Measurements from ENCODE around the gene LGR6.

LGR6 gene

DNA sequence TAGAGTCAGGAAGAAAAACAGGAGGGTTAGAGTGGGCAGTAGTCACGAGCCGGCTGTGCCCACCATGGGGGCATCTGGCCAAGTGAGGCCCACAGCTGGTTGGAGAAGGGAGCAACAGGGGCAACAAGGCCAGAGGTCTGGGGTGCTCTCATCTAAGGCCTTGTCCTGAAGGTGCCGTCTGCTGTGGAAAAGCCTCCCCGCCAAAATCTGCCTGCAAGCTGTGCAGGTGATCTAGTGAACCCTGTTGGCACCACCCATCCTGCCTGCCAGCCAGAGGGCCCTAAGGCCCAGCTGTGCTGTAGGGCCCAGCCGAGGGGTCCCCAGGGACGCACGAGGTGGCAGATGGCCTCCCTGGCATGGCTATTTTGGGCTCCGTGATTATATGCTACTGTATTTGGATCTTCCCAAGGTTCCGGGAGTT lies 51.3 kb downstream of the LGR6 start:
- DNase-seq (ENCODE audit: low read depth), result no peak
- TF ChIP-seq, protein P1, sequence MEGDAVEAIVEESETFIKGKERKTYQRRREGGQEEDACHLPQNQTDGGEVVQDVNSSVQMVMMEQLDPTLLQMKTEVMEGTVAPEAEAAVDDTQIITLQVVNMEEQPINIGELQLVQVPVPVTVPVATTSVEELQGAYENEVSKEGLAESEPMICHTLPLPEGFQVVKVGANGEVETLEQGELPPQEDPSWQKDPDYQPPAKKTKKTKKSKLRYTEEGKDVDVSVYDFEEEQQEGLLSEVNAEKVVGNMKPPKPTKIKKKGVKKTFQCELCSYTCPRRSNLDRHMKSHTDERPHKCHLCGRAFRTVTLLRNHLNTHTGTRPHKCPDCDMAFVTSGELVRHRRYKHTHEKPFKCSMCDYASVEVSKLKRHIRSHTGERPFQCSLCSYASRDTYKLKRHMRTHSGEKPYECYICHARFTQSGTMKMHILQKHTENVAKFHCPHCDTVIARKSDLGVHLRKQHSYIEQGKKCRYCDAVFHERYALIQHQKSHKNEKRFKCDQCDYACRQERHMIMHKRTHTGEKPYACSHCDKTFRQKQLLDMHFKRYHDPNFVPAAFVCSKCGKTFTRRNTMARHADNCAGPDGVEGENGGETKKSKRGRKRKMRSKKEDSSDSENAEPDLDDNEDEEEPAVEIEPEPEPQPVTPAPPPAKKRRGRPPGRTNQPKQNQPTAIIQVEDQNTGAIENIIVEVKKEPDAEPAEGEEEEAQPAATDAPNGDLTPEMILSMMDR (conservative IDR thresholded peaks at IDR 0.05; ENCODE audit: low read length), result no peak
- no peak overlapping the region for H3K4me3 ChIP-seq (ENCODE audit: low read length)

DNA sequence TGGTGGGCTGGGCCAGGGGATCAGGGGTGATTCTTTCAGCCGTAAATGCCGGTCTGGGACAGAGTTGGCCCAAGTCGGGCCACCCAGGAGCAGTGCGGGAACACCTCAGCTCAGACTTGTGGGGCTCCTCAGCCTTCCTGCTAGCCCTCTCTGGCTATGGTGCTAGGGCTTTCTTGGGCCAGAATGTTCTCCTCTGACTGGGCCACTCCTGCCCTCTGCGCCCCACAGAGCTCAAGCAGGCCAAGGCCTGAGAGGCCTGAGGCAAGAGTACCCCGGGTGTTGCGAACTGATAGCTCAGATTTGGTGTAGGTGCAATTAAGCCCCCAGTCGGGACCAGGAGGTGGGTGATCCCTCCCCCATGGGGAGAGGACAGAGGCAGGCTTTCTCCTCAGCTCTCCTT lies 51.8 kb downstream of the LGR6 start:
- no peak for DNase-seq (ENCODE audit: low read depth)
- no peak overlapping the region for H3K4me3 ChIP-seq (ENCODE audit: low read length)
- TF ChIP-seq, protein P1 (conservative IDR thresholded peaks at IDR 0.05; ENCODE audit: low read length), result no peak

DNA sequence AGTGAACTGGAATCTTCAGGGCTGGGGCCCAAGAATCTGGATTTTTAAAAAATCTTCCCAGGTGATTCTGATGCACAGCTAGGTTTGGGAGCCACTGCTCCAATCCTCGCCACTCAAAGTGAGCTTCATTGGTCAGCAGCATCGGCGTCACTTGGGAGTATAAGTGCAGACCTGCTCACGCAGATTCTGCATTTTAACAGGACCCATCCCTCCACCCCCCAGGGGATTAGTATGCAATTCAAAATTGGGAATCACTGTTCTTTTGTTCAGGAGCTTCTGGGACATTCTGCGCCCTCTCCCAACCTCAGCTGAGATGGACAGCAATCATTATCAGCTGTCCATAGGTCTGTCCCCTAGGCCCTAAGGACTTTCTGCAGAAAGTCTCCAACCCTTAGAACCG lies 53.5 kb downstream of the LGR6 start:
- TF ChIP-seq, protein P1 (conservative IDR thresholded peaks at IDR 0.05; ENCODE audit: low read length), result no peak
- no peak for DNase-seq (ENCODE audit: low read depth)
- no peak overlapping the region for H3K4me3 ChIP-seq (ENCODE audit: low read length)

DNA sequence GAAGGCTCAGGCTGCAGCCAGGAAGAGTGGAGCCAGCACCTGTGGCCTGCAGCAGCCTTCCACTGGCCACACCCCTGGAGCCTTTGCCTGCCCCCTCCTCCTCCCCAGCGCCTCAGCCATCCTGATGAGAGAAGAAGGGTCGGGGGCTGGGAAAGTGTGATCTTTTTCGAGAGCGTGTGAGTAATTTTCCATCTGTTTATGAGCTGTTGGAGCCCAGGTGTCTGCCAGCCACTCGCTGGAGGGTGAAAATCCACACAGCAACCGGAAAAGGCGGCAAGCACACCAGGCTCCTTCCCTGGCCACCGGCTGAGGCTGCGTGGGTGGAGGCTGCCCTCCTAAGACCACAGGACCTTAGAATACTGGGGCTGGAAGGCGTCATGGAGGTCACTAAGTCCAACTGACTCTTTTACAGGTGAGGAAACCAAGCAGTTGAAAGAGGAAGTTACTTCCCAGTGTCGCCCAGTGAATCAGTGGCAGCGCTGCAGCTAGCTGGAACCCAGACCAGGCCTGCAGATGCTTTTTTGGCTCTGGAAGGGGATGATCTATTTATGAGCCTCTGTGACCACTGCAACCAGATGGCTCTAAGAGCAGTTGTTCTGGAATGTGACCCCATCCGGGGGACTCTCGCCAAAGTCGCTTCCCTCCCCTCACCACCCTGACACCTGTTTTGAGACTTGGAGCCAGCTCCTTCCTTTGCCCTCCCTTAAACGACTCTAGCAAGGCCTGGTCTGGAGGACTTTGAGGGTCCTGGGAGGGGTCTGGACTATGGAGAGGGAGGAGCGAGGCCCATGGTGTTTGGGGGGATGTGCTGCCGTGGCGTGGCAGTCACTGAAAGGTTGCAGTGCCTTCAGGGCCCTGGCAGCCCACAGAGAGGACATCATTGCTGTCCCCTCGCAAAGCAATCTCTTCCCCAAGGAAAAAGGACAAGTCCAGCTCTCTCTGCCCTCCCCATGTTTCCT lies 54.5 kb downstream of the LGR6 start:
- no peak overlapping the region for H3K4me3 ChIP-seq (ENCODE audit: low read length)
- peak; percentile 16 for DNase-seq (ENCODE audit: low read depth)
- TF ChIP-seq, protein P1 (conservative IDR thresholded peaks at IDR 0.05; ENCODE audit: low read length), result no peak

DNA sequence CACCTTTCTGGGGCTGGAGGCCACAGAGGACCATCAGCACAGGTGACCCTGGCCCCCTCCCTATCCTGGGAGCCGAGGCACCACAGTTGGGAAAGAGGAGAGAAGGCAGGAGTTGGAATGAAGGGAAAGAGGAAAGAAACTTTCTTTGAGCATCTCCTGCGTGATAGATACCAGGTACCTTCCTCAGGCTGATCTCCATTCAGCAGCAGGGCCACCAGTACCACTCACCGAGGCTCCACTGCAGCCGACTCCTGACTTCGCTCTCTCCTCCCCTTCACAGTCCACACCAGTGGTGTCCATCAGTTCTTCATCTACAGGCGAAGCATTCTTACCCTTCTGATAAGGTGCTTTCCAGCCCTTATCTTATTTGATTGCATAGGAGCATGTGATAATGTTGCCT lies 55.3 kb downstream of the LGR6 start:
- no peak overlapping the region for H3K4me3 ChIP-seq (ENCODE audit: low read length)
- TF ChIP-seq, protein P1 (conservative IDR thresholded peaks at IDR 0.05; ENCODE audit: low read length), result no peak
- DNase-seq (ENCODE audit: low read depth), result no peak

DNA sequence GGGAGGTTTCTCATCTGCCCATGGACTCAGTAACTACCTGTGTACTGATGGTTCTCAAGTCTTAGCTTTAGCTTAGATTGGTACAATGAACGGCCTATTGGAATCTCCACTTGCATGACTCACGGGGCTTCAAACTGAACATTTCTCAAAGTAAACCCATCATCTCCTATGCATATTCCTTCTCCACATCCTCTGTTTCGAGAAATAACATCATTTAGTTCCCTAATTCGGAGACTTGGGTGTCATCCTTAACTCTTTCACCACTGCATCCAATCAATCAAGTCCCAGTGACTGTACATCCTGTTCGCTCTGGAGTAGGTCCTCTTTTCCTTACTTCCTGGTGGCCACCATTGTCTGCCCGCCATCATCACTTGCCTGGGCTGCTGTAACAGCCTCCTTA lies 55.8 kb downstream of the LGR6 start:
- no peak overlapping the region for H3K4me3 ChIP-seq (ENCODE audit: low read length)
- TF ChIP-seq, protein P1 (conservative IDR thresholded peaks at IDR 0.05; ENCODE audit: low read length), result no peak
- no peak for DNase-seq (ENCODE audit: low read depth)

DNA sequence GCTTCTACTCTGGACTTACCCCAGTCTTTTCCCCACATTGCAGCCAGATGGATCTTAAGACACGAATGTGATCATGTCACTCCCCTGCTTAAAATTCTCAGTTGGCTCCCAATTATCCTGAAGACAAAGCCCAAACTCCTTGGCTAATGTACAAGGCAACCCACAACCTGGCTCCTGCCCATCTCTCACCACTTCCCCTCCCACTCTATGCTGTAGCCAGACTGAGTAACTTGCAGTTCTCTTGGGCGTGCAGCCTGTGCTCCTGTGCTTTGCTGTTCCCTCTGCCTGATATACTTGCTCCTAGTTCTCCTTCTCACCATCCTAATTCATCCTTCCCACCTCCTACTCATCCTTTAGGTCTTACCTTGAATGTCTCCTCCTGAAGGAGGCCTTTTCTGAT lies 56.2 kb downstream of the LGR6 start:
- TF ChIP-seq, protein P1 (conservative IDR thresholded peaks at IDR 0.05; ENCODE audit: low read length), result no peak
- peak; percentile 83 for DNase-seq (ENCODE audit: low read depth)
- H3K4me3 ChIP-seq (ENCODE audit: low read length), result no peak overlapping the region

Measured in AG10803 (cell line).